ENCODE data around the gene GAL3ST1. TPM values are rescaled to one million over a fixed set of nuclear protein-coding genes. Genes with fewer than 3 reads are reported as not detected.

The GAL3ST1 gene
- total RNA-seq, 1 experiment from 2014 or later = not detected

GRCh38 chr22:30516273-30516672, 58.2 kb downstream of the GAL3ST1 start:
- no peaks in the 10 kb centered on the region for H3K4me1 ChIP-seq
- H3K27ac ChIP-seq = no peak overlapping the region
- no peaks in the 10 kb centered on the region for H3K9me3 ChIP-seq (replicated peaks)
- no peaks in the 10 kb centered on the region for H3K36me3 ChIP-seq
- no peaks in the 10 kb centered on the region for H3K27me3 ChIP-seq
- no peak for DNase-seq
- H3K4me3 ChIP-seq = no peak overlapping the region

- Histone ChIP-seq H3K27me3 (no peaks in the 10 kb centered on the region), H3K27ac (no peak overlapping the region), H3K4me1 (no peaks in the 10 kb centered on the region), H3K9me3 (replicated peaks) (no peaks in the 10 kb centered on the region), H3K4me3 (no peak overlapping the region), H3K36me3 (no peaks in the 10 kb centered on the region)
- no peak for DNase-seq
Observed at GRCh38 chr22:30514252-30514651, 60.2 kb downstream of the GAL3ST1 start.

GRCh38 chr22:30513462-30513861, 61.0 kb downstream of the GAL3ST1 start:
- H3K27ac ChIP-seq = no peak overlapping the region
- H3K36me3 ChIP-seq = no peaks in the 10 kb centered on the region
- H3K4me1 ChIP-seq = no peaks in the 10 kb centered on the region
- H3K27me3 ChIP-seq = no peaks in the 10 kb centered on the region
- H3K4me3 ChIP-seq = no peak overlapping the region
- H3K9me3 ChIP-seq (replicated peaks) = no peaks in the 10 kb centered on the region
- DNase-seq = no peak

- Histone ChIP-seq H3K27me3 (no peaks in the 10 kb centered on the region), H3K9me3 (replicated peaks) (no peaks in the 10 kb centered on the region), H3K4me1 (no peaks in the 10 kb centered on the region), H3K4me3 (no peak overlapping the region), H3K36me3 (no peaks in the 10 kb centered on the region), H3K27ac (no peak overlapping the region)
- peak in 1 of 2 experiments; percentile 5 for DNase-seq
Observed at GRCh38 chr22:30511911-30512310, 62.6 kb downstream of the GAL3ST1 start.

GRCh38 chr22:30511109-30511508, 63.4 kb downstream of the GAL3ST1 start:
- Histone ChIP-seq H3K27ac (no peak overlapping the region), H3K4me3 (no peak overlapping the region), H3K27me3 (no peaks in the 10 kb centered on the region), H3K36me3 (no peaks in the 10 kb centered on the region), H3K9me3 (replicated peaks) (no peaks in the 10 kb centered on the region), H3K4me1 (no peaks in the 10 kb centered on the region)
- no peak for DNase-seq

GRCh38 chr22:30508216-30508615, 66.2 kb downstream of the GAL3ST1 start:
- H3K27ac ChIP-seq = no peak overlapping the region
- no peaks in the 10 kb centered on the region for H3K36me3 ChIP-seq
- no peak for DNase-seq
- no peaks in the 10 kb centered on the region for H3K27me3 ChIP-seq
- no peak overlapping the region for H3K4me3 ChIP-seq
- H3K4me1 ChIP-seq = no peaks in the 10 kb centered on the region
- no peaks in the 10 kb centered on the region for H3K9me3 ChIP-seq (replicated peaks)

GRCh38 chr22:30507670-30508069, 66.8 kb downstream of the GAL3ST1 start:
- no peak overlapping the region for H3K27ac ChIP-seq
- H3K9me3 ChIP-seq (replicated peaks) = no peaks in the 10 kb centered on the region

GRCh38 chr22:30506507-30506968, 67.9 kb downstream of the GAL3ST1 start:
- H3K4me3 ChIP-seq = no peak overlapping the region
- no peaks in the 10 kb centered on the region for H3K36me3 ChIP-seq
- no peaks in the 10 kb centered on the region for H3K9me3 ChIP-seq (replicated peaks)
- no peak for DNase-seq
- no peaks in the 10 kb centered on the region for H3K4me1 ChIP-seq
- H3K27ac ChIP-seq = no peak overlapping the region
- no peaks in the 10 kb centered on the region for H3K27me3 ChIP-seq

More at GRCh38 chr22:30507670-30508069, 66.8 kb downstream of the GAL3ST1 start:
- no peaks in the 10 kb centered on the region for H3K27me3 ChIP-seq
- DNase-seq = no peak
- H3K4me3 ChIP-seq = no peak overlapping the region
- H3K36me3 ChIP-seq = no peaks in the 10 kb centered on the region
- no peaks in the 10 kb centered on the region for H3K4me1 ChIP-seq

Other genes starting within 250 kb of the GAL3ST1 start
- 4.8 and 5.8 TPM in 2 replicates for gene TBC1D10A, start 247.7 kb downstream of the GAL3ST1 start, total RNA-seq (2014; rRNA removed; shearing (Covaris generic))
- 45.2 and 64.7 TPM in 2 replicates for gene SF3A1, start 217.8 kb downstream of the GAL3ST1 start, total RNA-seq (2014; rRNA removed; shearing (Covaris generic))
- 1.2 TPM in 2 replicates for gene CCDC157, start 217.7 kb downstream of the GAL3ST1 start, total RNA-seq (2014; rRNA removed; shearing (Covaris generic))
- gene RNF215, start 187.3 kb downstream of the GAL3ST1 start, total RNA-seq (2014; rRNA removed; shearing (Covaris generic)) = 4.1 and 7.3 TPM in 2 replicates
- 1.4 and 3.4 TPM in 2 replicates for gene SEC14L2, start 177.6 kb downstream of the GAL3ST1 start, total RNA-seq (2014; rRNA removed; shearing (Covaris generic))
- gene MTFP1, start 148.9 kb downstream of the GAL3ST1 start, total RNA-seq (2014; rRNA removed; shearing (Covaris generic)) = 19.6 and 25.5 TPM in 2 replicates
- not detected in 2 replicates for gene SEC14L3, start 102.6 kb downstream of the GAL3ST1 start, total RNA-seq (2014; rRNA removed; shearing (Covaris generic))
- gene SEC14L4, start 69.0 kb downstream of the GAL3ST1 start, total RNA-seq (2014; rRNA removed; shearing (Covaris generic)) = not detected in 2 replicates
- gene SEC14L6, start 27.9 kb downstream of the GAL3ST1 start, total RNA-seq (2014; rRNA removed; shearing (Covaris generic)) = not detected in 2 replicates
- gene PES1, start 17.2 kb upstream of the GAL3ST1 start, total RNA-seq (2014; rRNA removed; shearing (Covaris generic)) = 65.6 and 73.8 TPM in 2 replicates
- 0.53 and 0.85 TPM in 2 replicates for gene TCN2, start 32.5 kb upstream of the GAL3ST1 start, total RNA-seq (2014; rRNA removed; shearing (Covaris generic))
- 1.0 and 1.1 TPM in 2 replicates for gene SLC35E4, start 61.1 kb upstream of the GAL3ST1 start, total RNA-seq (2014; rRNA removed; shearing (Covaris generic))
- gene DUSP18, start 93.2 kb upstream of the GAL3ST1 start, total RNA-seq (2014; rRNA removed; shearing (Covaris generic)) = 0.99 and 1.7 TPM in 2 replicates
- gene OSBP2, start 120.2 kb upstream of the GAL3ST1 start, total RNA-seq (2014; rRNA removed; shearing (Covaris generic)) = not detected in 2 replicates

Data from SJCRH30 (cell line).